SK-N-SH treated with all-trans-retinoic acid at 6 μM for 48 hours (cell line): ENCODE results near the gene FTCDNL1.

ENCODE experiments used
- ARNTL ChIP-seq: fragments of 450-650 bp; formaldehyde crosslinking; IDR thresholded peaks from 2 replicates; pipeline ENCODE4 v1.5.0; 2020; ENCODE audit warnings: low read depth, mild to moderate bottlenecking, moderate library complexity, borderline replicate concordance
- OSR1 ChIP-seq: fragments of 250-450 bp; sonication (Bioruptor Pico); IDR thresholded peaks from 2 replicates; pipeline ENCODE4 v1.8.0; 2022; ENCODE audit warnings: moderate library complexity, mild to moderate bottlenecking, inconsistent platforms
- PPARA ChIP-seq: fragments of 250-450 bp; sonication (Bioruptor Pico); IDR thresholded peaks from 2 replicates; pipeline ENCODE4 v1.5.0; 2020; ENCODE audit warnings: mild to moderate bottlenecking, borderline replicate concordance
- RARB ChIP-seq: fragments of 250-450 bp; sonication (Bioruptor Pico); IDR thresholded peaks from 2 replicates; pipeline ENCODE4 v1.8.0; 2021; ENCODE audit warnings: mild to moderate bottlenecking, moderate library complexity
- TCF4 ChIP-seq: fragments of 250-450 bp; sonication (Bioruptor Pico); IDR thresholded peaks from 2 replicates; pipeline ENCODE4 v1.8.0; 2021; ENCODE audit warnings: mild to moderate bottlenecking, moderate library complexity, borderline replicate concordance
- TOX ChIP-seq: fragments of 250-450 bp; sonication (Bioruptor Pico); IDR thresholded peaks from 2 replicates; pipeline ENCODE4 v1.8.0; 2021; ENCODE audit warnings: mild to moderate bottlenecking, moderate library complexity, borderline replicate concordance
- ZFP3 ChIP-seq: fragments of 250-450 bp; sonication (Bioruptor Pico); IDR thresholded peaks from 2 replicates; pipeline ENCODE4 v1.5.0; 2020; ENCODE audit warnings: mild to moderate bottlenecking, moderate library complexity
- ZNF565 ChIP-seq: fragments of 450-650 bp; formaldehyde crosslinking; conservative IDR thresholded peaks from 2 replicates; pipeline ENCODE4 v1.5.0; 2020; ENCODE audit warnings: low read depth, mild to moderate bottlenecking, moderate library complexity
- ZNF70 ChIP-seq: fragments of 450-650 bp; formaldehyde crosslinking; IDR thresholded peaks from 2 replicates; pipeline ENCODE4 v1.5.0; 2020; ENCODE audit warnings: mild to moderate bottlenecking, moderate library complexity
- TF ChIP-seq, protein P1 (sequence below): fragments of 250-450 bp; sonication (Bioruptor Pico); IDR thresholded peaks from 2 replicates; pipeline ENCODE4 v1.8.0; 2021; ENCODE audit warnings: low read depth, mild to moderate bottlenecking, moderate library complexity, borderline replicate concordance
- TF ChIP-seq, protein P2 (sequence below): fragments of 250-450 bp; sonication (Bioruptor Pico); IDR thresholded peaks from 2 replicates; pipeline ENCODE4 v1.5.1; 2020; ENCODE audit warnings: low read depth, mild to moderate bottlenecking, moderate library complexity
- TF ChIP-seq, protein P3 (sequence below): fragments of 250-450 bp; sonication (Bioruptor Pico); IDR thresholded peaks from 2 replicates; pipeline ENCODE4 v1.5.0; 2020; ENCODE audit warnings: mild to moderate bottlenecking, moderate library complexity
- TF ChIP-seq, protein P4 (sequence below): fragments of 250-450 bp; sonication (Bioruptor Pico); IDR thresholded peaks from 2 replicates; pipeline ENCODE4 v1.8.0; 2020; ENCODE audit warnings: mild to moderate bottlenecking, moderate library complexity, borderline replicate concordance

DNA sequence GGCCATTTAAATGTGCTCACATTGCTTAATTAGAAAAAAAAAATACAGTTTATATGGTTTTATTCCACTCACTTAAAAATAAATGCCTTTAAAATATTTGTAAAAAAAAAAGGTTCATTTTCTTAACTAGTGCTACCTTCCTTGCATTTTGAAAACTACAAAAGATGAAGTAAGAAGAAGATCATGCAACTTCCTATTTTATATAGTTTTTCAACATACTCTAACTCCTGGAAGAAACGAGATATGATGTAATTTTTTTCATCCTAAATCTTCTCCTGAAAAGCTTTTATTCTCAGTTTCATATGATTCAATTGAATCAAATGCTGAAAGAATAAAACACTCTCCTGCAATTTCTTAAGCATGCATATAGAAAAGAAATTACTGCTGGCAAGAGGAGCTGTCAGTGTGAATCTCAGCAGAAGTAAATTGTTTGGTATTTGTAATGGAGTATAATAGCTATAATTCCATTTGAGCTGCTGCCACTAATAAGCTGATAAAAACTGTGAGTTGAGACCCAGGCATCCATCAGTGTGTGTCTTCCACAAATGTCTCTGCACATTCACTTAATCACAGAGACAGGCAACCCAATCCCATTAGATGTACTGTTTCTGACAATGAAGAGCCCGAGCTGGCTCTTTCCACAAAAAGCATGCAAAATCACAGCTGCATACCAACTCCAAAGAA is 3.7 kb downstream of the FTCDNL1 start:
- no peak for TF ChIP-seq ZNF565 (CRISPR knock-in tag)
- no peak for TF ChIP-seq ARNTL (CRISPR knock-in tag)
- TF ChIP-seq, protein P1, sequence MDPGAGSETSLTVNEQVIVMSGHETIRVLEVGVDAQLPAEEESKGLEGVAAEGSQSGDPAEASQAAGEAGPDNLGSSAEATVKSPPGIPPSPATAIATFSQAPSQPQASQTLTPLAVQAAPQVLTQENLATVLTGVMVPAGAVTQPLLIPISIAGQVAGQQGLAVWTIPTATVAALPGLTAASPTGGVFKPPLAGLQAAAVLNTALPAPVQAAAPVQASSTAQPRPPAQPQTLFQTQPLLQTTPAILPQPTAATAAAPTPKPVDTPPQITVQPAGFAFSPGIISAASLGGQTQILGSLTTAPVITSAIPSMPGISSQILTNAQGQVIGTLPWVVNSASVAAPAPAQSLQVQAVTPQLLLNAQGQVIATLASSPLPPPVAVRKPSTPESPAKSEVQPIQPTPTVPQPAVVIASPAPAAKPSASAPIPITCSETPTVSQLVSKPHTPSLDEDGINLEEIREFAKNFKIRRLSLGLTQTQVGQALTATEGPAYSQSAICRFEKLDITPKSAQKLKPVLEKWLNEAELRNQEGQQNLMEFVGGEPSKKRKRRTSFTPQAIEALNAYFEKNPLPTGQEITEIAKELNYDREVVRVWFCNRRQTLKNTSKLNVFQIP, result no peak
- TF ChIP-seq, protein P2, sequence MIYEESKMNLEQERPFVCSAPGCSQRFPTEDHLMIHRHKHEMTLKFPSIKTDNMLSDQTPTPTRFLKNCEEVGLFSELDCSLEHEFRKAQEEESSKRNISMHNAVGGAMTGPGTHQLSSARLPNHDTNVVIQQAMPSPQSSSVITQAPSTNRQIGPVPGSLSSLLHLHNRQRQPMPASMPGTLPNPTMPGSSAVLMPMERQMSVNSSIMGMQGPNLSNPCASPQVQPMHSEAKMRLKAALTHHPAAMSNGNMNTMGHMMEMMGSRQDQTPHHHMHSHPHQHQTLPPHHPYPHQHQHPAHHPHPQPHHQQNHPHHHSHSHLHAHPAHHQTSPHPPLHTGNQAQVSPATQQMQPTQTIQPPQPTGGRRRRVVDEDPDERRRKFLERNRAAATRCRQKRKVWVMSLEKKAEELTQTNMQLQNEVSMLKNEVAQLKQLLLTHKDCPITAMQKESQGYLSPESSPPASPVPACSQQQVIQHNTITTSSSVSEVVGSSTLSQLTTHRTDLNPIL (CRISPR knock-in tag), result no peak
- no peak for TF ChIP-seq ZFP3 (CRISPR knock-in tag)
- TF ChIP-seq, protein P3, sequence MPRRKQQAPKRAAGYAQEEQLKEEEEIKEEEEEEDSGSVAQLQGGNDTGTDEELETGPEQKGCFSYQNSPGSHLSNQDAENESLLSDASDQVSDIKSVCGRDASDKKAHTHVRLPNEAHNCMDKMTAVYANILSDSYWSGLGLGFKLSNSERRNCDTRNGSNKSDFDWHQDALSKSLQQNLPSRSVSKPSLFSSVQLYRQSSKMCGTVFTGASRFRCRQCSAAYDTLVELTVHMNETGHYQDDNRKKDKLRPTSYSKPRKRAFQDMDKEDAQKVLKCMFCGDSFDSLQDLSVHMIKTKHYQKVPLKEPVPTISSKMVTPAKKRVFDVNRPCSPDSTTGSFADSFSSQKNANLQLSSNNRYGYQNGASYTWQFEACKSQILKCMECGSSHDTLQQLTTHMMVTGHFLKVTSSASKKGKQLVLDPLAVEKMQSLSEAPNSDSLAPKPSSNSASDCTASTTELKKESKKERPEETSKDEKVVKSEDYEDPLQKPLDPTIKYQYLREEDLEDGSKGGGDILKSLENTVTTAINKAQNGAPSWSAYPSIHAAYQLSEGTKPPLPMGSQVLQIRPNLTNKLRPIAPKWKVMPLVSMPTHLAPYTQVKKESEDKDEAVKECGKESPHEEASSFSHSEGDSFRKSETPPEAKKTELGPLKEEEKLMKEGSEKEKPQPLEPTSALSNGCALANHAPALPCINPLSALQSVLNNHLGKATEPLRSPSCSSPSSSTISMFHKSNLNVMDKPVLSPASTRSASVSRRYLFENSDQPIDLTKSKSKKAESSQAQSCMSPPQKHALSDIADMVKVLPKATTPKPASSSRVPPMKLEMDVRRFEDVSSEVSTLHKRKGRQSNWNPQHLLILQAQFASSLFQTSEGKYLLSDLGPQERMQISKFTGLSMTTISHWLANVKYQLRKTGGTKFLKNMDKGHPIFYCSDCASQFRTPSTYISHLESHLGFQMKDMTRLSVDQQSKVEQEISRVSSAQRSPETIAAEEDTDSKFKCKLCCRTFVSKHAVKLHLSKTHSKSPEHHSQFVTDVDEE, result no peak
- no peak for TF ChIP-seq TCF4 (CRISPR knock-in tag)
- no peak for TF ChIP-seq ZNF70 (CRISPR knock-in tag)
- TF ChIP-seq OSR1 (CRISPR knock-in tag), result no peak
- no peak for TF ChIP-seq PPARA (CRISPR knock-in tag)
- no peak for TF ChIP-seq RARB
- TF ChIP-seq, protein P4, sequence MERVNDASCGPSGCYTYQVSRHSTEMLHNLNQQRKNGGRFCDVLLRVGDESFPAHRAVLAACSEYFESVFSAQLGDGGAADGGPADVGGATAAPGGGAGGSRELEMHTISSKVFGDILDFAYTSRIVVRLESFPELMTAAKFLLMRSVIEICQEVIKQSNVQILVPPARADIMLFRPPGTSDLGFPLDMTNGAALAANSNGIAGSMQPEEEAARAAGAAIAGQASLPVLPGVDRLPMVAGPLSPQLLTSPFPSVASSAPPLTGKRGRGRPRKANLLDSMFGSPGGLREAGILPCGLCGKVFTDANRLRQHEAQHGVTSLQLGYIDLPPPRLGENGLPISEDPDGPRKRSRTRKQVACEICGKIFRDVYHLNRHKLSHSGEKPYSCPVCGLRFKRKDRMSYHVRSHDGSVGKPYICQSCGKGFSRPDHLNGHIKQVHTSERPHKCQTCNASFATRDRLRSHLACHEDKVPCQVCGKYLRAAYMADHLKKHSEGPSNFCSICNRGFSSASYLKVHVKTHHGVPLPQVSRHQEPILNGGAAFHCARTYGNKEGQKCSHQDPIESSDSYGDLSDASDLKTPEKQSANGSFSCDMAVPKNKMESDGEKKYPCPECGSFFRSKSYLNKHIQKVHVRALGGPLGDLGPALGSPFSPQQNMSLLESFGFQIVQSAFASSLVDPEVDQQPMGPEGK (CRISPR knock-in tag), result no peak
- TF ChIP-seq TOX (CRISPR knock-in tag), result no peak
